ENCODE data around the gene ECE1.

ECE1 gene

GRCh38 chr1:21247892-21248715 lies 42.2 kb downstream of the ECE1 start:
- no peak overlapping the region for H3K4me3 Mint-ChIP-seq
- no peaks in the 10 kb centered on the region for H3K9me3 Mint-ChIP-seq
- H3K4me1 Mint-ChIP-seq, result peaks cover 12% of the 10 kb centered on the region
- H3K36me3 Mint-ChIP-seq (ENCODE audit: low read depth), result peaks cover 23% of the 10 kb centered on the region
- H3K27ac Mint-ChIP-seq, result peak overlapping the region in 2 of 3 experiments; percentile 45 to 66
- TF ChIP-seq CTCF (IDR thresholded peaks at IDR 0.05; ENCODE audit: unreplicated experiment in 3 of 3), result no peak
- H3K27me3 Mint-ChIP-seq (ENCODE audit: low read depth), result no peaks in the 10 kb centered on the region

DNA sequence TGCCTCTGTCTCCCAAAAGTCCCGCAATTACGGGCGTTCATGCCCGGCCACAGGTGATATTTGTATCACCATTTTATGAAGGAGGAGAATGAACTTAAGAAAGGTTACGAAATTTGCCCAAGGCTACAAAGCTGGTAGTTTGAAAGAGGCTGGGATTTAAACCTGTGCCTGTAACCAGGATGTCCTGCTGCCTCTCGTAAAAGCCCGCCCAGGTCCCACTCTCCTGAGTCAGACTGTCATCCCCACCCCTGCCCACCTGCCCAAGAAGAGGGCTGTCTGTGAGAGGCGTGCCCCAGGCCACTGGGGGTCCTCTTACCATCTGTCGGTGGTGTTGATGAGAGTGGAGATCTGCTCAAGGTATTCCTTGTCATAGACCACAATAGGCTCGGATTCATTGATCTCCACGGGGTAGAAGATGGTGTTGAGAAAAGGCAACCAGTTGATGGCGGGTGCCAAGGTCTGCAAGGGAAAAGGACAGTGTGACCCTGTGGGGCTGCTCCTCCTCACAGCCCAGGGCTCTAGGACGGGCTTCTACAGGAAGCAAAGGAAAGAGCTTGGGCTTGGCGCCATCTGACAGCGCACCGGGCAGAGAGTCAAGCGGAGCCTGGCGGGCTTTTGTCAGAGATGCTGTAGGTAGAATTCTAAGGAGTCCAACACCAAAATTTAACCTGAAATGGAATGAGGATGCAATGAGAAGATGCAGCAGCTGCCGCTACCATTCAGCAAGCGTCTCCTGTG lies 43.2 kb downstream of the ECE1 start:
- H3K9me3 Mint-ChIP-seq, result no peaks in the 10 kb centered on the region
- H3K4me1 Mint-ChIP-seq, result peaks cover 6% of the 10 kb centered on the region
- peaks cover 23% of the 10 kb centered on the region for H3K36me3 Mint-ChIP-seq (ENCODE audit: low read depth)

GRCh38 chr1:21245688-21246229 lies 44.5 kb downstream of the ECE1 start:
- H3K27ac Mint-ChIP-seq, result no peak overlapping the region
- peaks cover 6% of the 10 kb centered on the region for H3K4me1 Mint-ChIP-seq
- no peaks in the 10 kb centered on the region for H3K27me3 Mint-ChIP-seq (ENCODE audit: low read depth)
- H3K36me3 Mint-ChIP-seq (ENCODE audit: low read depth), result peaks cover 23% of the 10 kb centered on the region
- no peaks in the 10 kb centered on the region for H3K9me3 Mint-ChIP-seq
- no peak overlapping the region for H3K4me3 Mint-ChIP-seq
- TF ChIP-seq CTCF (IDR thresholded peaks at IDR 0.05; ENCODE audit: unreplicated experiment in 3 of 3), result no peak

More for the DNA sequence above, 43.2 kb downstream of the ECE1 start:
- H3K4me3 Mint-ChIP-seq, result no peak overlapping the region
- H3K27ac Mint-ChIP-seq, result peak overlapping the region in 1 of 3 experiments; percentile 58
- TF ChIP-seq CTCF (IDR thresholded peaks at IDR 0.05; ENCODE audit: unreplicated experiment in 3 of 3), result no peak
- no peaks in the 10 kb centered on the region for H3K27me3 Mint-ChIP-seq (ENCODE audit: low read depth)

DNA sequence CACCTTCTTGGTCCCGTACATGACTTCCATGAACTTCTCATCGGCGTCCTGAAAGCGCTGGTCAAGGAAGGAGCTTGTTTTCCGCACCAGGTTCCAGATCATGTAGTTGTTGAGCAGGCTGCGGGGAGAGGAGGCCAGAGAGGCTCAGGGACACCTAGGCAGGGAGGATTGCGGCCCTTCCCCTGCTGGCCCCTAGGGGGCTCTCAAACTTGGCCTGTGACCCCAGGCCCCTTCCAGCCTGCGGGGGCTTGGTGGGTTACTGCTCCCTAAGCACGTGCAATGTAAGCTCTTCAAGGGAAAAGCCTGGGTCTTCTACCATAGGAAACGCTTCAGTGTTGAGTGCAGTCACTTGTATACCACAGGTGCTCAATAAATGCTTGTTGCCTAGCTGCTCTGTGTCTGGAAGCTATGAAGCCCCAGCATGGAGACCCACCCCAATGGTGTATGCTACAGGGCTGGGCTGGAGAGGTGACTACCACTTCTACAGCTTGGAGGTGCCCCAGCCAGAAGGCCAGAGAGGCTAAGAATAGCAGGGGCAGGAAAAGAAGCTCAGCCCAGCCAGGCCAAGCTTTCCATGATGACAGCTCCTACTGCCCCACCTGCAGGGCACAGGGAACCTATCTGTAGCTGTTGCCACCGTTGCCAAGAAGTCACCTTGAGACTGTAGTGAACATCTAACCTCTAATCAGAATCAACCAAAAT lies 45.1 kb downstream of the ECE1 start:
- H3K4me3 Mint-ChIP-seq, result no peak overlapping the region
- H3K27ac Mint-ChIP-seq, result no peak overlapping the region
- peaks cover 6% of the 10 kb centered on the region for H3K4me1 Mint-ChIP-seq
- H3K9me3 Mint-ChIP-seq, result no peaks in the 10 kb centered on the region
- H3K36me3 Mint-ChIP-seq (ENCODE audit: low read depth), result peaks cover 23% of the 10 kb centered on the region
- H3K27me3 Mint-ChIP-seq (ENCODE audit: low read depth), result no peaks in the 10 kb centered on the region
- TF ChIP-seq CTCF (IDR thresholded peaks at IDR 0.05; ENCODE audit: unreplicated experiment in 3 of 3), result no peak

GRCh38 chr1:21244154-21244553 lies 46.1 kb downstream of the ECE1 start:
- Mint-ChIP-seq H3K4me1 (peaks cover 12% of the 10 kb centered on the region), H3K4me3 (no peak overlapping the region), H3K27me3 (ENCODE audit: low read depth) (no peaks in the 10 kb centered on the region), H3K27ac (no peak overlapping the region), H3K9me3 (no peaks in the 10 kb centered on the region), H3K36me3 (ENCODE audit: low read depth) (peaks cover 22% of the 10 kb centered on the region)
- TF ChIP-seq CTCF (IDR thresholded peaks at IDR 0.05; ENCODE audit: unreplicated experiment in 3 of 3), result no peak

All from nephron (organoid).